Mucosa of descending colon (tissue), 3 donors: ENCODE data around the gene LRCH1. TPM values are rescaled to one million over a fixed set of nuclear protein-coding genes. Genes with fewer than 3 reads are reported as not detected.

Source experiments
- ATAC-seq: fragments of 200-7000 bp; cut with Tn5 transposase; one replicate; pipeline ENCODE4 v1.9.1; 2020; ENCODE audit warnings: mild to moderate bottlenecking, moderate library complexity
- DNase-seq, 3 donors: peaks; one replicate each; pipeline ENCODE4 v3.0.0-alpha.2; 2020
- H3K36me3 ChIP-seq: fragments of 200-600 bp; one replicate; pipeline ENCODE4 v1.8.0; 2021; ENCODE audit warnings: low read depth, mild to moderate bottlenecking
- H3K4me1 ChIP-seq: fragments of 200-600 bp; one replicate; pipeline ENCODE4 v1.8.0; 2021; ENCODE audit warnings: low read depth, mild to moderate bottlenecking
- H3K4me3 ChIP-seq: fragments of 200-600 bp; one replicate; pipeline ENCODE4 v1.8.0; 2021; ENCODE audit warnings: mild to moderate bottlenecking
- H3K9me3 ChIP-seq: fragments of 200-600 bp; one replicate; pipeline ENCODE4 v1.8.0; 2021; ENCODE audit warnings: mild to moderate bottlenecking
- intact Hi-C, 2 donors: fragments of 100-400 bp; cut with DNase I in 1 of 2; cut with micrococcal nuclease in 1 of 2; formaldehyde crosslinking; loops; one replicate each; pipeline versions ENCODE4 v1.11.0 to v1.11.1; 2022; cut with DNase I, micrococcal nuclease
- total RNA-seq, 3 donors: library from RNA; stranded (reverse); fragmentation: NEBNext Ultra II Directional in 2 of 3; extraction: Animal tissue kit (Norgen Biotek cat#: 25700) in 2 of 3; gene quantifications; one replicate each; pipeline versions ENCODE4 v1.2.1 to v1.2.4, GENCODE V29; 2021 to 2023
- TF ChIP-seq, protein P1 (sequence below): fragments of 200-600 bp; IDR thresholded peaks from one replicate; pipeline ENCODE4 v1.8.0; 2022; ENCODE audit warnings: antibody characterized with exemption, mild to moderate bottlenecking
- donor health status: DM: no; HTN: no; CAD: no; lungs with moderate emphysema.
- donor health status: DM: no; HTN: no; CAD: no.
- donor health status: DM: no; HTN: yes; CAD: no.

LRCH1 gene
- total RNA-seq, 3 donors from 2014 or later = 13.4 to 44.1 (median 16.1) TPM

- ATAC-seq (no peak), DNase-seq (no peak)
- intact Hi-C loops = no loop called here
- Histone ChIP-seq H3K9me3 (no peaks in the 10 kb centered on the region), H3K4me3 (no peak overlapping the region), H3K4me1 (peaks cover 4% of the 10 kb centered on the region), H3K36me3 (no peaks in the 10 kb centered on the region)
- TF ChIP-seq, protein P1, sequence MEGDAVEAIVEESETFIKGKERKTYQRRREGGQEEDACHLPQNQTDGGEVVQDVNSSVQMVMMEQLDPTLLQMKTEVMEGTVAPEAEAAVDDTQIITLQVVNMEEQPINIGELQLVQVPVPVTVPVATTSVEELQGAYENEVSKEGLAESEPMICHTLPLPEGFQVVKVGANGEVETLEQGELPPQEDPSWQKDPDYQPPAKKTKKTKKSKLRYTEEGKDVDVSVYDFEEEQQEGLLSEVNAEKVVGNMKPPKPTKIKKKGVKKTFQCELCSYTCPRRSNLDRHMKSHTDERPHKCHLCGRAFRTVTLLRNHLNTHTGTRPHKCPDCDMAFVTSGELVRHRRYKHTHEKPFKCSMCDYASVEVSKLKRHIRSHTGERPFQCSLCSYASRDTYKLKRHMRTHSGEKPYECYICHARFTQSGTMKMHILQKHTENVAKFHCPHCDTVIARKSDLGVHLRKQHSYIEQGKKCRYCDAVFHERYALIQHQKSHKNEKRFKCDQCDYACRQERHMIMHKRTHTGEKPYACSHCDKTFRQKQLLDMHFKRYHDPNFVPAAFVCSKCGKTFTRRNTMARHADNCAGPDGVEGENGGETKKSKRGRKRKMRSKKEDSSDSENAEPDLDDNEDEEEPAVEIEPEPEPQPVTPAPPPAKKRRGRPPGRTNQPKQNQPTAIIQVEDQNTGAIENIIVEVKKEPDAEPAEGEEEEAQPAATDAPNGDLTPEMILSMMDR = no peak
Observed at GRCh38 chr13:46562581-46562980, 9.6 kb downstream of the LRCH1 start.

- H3K4me1 ChIP-seq = peaks cover 4% of the 10 kb centered on the region
- DNase-seq (no peak), ATAC-seq (no peak)
- intact Hi-C loops = no loop called here
- H3K36me3 ChIP-seq = no peaks in the 10 kb centered on the region
- no peak overlapping the region for H3K4me3 ChIP-seq
- TF ChIP-seq, protein P1 = no peak
- H3K9me3 ChIP-seq = no peaks in the 10 kb centered on the region
Observed at GRCh38 chr13:46565808-46566750, 13.1 kb downstream of the LRCH1 start.

DNA sequence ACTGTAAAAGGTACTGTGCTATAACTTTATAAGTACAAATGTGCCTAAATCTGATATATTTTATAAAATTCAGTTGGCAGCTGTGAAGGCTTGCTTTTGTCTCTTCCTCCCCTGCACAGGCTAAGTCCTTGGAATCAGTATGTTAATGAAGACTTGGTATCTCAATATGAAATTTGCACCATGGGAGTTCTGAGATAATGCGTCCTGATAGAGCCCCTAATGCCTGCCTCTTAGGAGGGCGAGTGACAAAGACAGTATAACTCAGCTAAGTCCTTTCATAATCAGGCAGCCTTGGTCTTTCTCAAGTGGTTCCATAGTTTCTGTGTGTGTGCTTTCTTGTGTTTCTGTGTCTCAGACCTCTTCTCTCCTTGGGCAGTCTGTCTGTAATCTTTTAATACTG lies 14.7 kb downstream of the LRCH1 start:
- ATAC-seq (no peak), DNase-seq (no peak)
- TF ChIP-seq, protein P1 = no peak
- H3K36me3 ChIP-seq = no peaks in the 10 kb centered on the region
- peaks cover 4% of the 10 kb centered on the region for H3K4me1 ChIP-seq
- no peak overlapping the region for H3K4me3 ChIP-seq
- intact Hi-C loops = no loop called here
- H3K9me3 ChIP-seq = no peaks in the 10 kb centered on the region

GRCh38 chr13:46569456-46569855 lies 16.5 kb downstream of the LRCH1 start:
- intact Hi-C loops = no loop called here
- Histone ChIP-seq H3K9me3 (no peaks in the 10 kb centered on the region), H3K4me1 (peaks cover 4% of the 10 kb centered on the region), H3K36me3 (no peaks in the 10 kb centered on the region), H3K4me3 (no peak overlapping the region)
- TF ChIP-seq, protein P1 = no peak
- DNase-seq (no peak), ATAC-seq (no peak)

- H3K4me1 ChIP-seq = peaks cover 4% of the 10 kb centered on the region
- ATAC-seq = no peak
- TF ChIP-seq, protein P1 = no peak
- no peak for DNase-seq
- intact Hi-C loops = no loop called here
- H3K4me3 ChIP-seq = no peak overlapping the region
- no peaks in the 10 kb centered on the region for H3K36me3 ChIP-seq
- H3K9me3 ChIP-seq = no peaks in the 10 kb centered on the region
Observed at GRCh38 chr13:46570273-46570672, 17.3 kb downstream of the LRCH1 start.
